GM18499 (cell line): ENCODE results near the gene TOR4A.
"Not testable (repeated sequence)": the region's sequence is repeated elsewhere in the genome, so short reads cannot be mapped to it uniquely, and the experiment has no call there.

Experiments
- ATAC-seq: cut with Tn5 transposase; IDR thresholded peaks from one replicate; pipeline ENCODE4 v1.9.1; 2021; ENCODE audit warnings: moderate number of reproducible peaks; ENCODE audit not compliant: insufficient read depth, unreplicated experiment

Gene TOR4A

GRCh38 chr9:137315581-137316011 lies 38.1 kb downstream of the TOR4A start:
- no peak for ATAC-seq

- ATAC-seq = no peak
Measured at GRCh38 chr9:137316012-137316981, 38.8 kb downstream of the TOR4A start.

DNA sequence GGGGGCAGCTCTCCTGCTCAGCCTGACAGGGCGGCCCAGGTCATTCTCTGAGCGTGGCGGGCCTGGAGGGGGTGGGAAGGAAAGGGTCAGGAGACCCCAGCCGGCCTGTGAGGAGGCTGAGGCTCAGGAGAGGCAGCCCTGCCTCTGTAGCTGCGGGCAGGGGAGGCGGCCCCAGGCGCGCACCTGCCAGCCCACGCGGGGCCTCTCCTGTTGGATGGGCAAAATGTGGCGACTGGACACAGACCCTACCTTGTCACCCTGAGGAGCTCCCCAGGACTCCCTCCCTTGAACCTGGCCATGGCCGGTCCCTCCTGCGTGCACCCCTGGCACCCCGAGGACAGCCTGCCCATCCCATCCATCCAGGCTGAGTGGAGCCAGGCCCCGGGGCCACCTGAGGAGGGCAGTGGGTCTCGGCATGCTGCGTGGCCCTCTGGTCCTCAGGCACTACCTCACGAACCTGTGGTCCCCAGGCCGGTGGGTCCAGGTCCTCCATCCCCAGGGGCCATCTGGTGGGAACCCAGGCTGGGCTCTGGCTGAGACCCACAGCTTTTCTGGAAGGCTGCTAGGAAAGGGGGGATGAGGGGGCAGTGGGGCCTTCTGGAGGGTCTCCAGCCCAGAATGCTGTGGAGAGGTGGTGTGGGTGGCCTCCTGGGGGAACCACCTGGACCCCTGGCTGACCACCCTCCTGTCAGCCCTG lies 39.6 kb downstream of the TOR4A start:
- ATAC-seq = no peak

- no peak for ATAC-seq
Measured at GRCh38 chr9:137317718-137318511, 40.4 kb downstream of the TOR4A start.

DNA sequence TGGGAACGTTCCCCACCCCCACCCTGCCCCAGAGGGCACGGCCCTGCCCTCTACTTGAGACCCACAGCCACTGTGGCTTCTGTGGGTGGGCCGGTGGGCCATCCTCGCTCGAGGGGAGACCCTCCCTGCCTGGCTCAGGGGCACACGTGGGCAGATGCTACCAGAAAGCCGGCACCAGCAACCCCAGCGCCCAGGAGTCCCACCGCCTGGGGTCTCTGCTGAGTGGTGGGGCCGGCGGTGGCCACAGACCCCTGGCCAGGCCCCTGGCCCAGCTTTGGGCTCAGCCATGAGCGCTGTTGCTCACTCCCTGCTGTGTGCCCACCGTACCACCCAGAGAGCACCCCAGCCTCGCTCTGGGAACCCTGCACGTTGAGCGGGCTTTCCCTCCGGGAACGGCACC lies 41.1 kb downstream of the TOR4A start:
- no peak for ATAC-seq

GRCh38 chr9:137319011-137319738 lies 41.6 kb downstream of the TOR4A start:
- no peak for ATAC-seq

DNA sequence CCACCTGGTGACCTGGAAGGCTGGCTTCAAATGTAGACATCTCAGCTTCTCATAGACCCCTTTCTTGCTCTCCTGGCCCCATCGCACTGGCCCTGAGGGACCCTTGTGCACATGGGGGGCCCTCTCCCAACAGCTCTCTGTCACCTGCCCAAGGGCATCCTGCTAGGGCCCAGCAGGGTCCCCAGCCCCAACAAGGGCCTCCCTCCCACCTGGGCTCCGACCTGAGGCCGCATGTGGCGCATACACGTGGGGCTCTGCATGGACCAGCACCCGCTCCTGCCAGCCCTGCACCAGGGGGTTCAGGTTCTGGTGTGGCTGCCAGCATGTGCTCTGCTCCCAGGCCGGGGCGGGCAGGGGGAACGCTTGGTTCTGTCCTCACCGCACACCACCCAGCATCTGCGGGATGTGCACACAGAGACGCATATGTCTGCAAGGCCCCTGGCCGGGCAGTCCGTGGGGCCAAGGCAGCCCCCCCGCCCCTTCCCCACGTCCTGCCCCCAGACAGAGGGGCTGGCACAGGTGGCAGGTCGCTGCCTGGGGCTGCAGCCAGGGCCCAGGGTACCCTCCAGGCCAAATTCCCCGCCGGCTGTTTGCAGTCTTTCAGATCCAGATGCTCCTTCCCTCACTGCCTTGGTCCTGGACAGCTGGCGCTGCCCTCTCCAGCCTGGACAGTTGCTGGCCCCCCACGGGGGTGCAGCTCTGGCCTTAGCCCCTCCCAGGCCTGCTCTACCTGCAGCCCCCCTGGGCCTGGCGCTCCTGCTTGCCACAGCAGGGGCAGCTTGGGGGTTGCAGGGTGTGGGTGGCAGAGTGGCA lies 42.4 kb downstream of the TOR4A start:
- no peak for ATAC-seq

DNA sequence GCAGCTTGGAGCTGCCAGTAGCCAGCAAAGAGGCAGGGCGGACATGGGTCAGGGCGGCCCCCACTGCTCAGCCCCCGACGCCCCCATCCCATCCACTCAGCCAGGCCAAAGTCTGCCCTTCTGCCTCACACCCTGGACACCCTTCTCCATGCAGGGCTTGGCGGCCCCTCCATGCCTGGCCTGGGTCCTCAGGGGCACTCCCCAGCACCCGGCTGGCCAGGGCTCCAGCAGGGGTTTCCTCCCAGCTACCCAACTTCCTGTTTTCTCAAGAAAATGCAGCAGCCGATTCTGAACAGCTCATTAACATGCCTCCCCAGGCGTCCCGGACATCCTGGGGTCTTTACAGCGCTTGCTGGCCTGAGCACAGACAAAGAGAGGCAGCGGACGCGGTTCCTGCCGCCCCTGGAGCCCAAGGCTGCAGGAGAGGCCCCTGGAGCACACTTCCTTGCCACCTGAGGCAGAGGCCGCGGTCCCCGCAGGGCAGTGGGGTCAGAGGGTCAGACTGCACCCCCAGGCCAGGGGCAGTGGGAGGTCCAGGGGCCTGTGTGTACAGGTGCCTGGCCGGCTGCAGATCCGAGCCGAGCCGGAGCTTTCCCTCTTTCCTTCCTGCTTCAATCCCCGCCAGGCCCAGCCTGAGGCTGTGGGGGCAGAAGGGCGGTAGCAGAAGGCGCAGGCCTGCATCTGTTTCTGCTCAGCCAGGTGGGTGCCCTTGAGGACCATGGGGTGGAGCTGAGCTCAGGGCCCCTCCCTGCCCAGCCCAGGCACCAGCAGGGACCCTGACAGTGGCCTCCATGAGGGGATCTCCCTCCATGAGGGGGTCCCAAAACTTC lies 43.2 kb downstream of the TOR4A start:
- no peak for ATAC-seq

DNA sequence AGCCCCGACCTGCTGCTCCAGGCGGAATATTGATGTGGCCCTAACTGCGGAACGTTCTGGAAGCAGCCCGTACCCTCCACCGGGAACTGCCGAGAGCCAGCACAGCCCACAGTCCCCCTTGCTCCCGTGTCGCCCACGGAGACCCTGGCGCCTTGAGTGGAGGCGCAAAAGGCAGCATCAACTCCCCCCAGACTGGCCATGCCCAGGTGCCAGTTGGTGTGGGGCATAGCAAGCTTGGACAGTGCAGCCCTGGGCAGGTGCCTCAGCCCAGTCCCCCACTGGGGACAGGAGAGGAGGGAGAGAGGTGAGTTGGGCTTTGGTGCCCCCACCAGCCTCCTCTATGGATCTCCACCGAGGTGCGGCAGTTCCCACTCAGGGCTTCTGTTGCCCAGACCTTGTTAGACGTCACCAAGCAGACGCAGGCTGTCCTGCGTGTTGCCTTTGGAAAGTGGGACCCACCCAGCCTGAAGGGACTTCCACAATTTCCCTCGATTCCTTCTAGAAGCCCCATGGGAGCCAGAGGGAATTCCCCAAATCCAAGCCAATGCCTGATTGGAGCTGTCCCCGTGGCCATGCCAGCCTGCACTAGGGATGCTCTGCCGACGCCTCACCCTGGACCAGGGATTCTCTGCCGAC lies 44.3 kb downstream of the TOR4A start:
- no peak for ATAC-seq

DNA sequence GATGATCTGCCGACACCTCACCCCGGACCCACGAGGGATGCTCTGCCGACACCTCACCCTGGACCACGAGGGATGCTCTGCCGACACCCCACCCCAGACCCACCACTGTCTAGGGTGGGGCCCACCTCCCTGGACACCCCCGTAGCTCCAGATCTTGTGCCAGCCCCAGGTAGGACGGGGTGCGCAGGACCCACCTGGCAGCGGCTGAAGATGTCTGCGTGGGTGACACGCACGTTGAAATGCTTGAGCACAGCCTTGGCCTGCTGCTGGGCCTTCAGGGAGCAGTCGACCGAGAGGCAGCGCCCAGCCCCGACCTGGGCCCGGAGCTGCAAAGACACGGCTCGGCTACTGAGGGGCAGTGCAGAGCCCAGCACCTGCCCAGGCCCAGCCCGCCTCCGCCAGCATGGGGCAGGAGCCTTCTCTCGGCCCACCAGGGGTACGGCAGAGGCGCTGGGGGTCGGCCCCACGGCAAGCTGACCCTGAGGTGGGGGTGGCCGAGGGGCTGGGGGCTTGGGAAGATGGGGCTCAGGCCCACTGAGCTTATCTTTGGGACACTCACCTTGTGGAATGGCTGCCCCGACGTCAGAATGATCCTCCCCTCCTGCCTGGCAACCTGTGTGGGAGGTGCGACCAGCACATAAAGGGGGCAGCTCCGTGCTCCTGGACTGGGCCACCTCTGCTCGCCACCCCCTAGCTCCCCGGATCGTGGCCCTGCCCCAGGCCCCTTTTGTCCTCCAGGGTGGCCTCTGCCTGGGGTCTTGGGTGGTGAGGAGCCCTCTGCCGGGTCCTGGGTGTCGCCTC lies 46.2 kb downstream of the TOR4A start:
- no peak for ATAC-seq

GRCh38 chr9:137325124-137325523 lies 47.6 kb downstream of the TOR4A start:
- no peak for ATAC-seq

- ATAC-seq = no peak
Measured at GRCh38 chr9:137325799-137326198, 48.3 kb downstream of the TOR4A start.

- ATAC-seq = no peak
Measured at GRCh38 chr9:137326445-137327065, 49.0 kb downstream of the TOR4A start.

- ATAC-seq = not testable (repeated sequence)
Measured at GRCh38 chr9:137327641-137328550, 50.4 kb downstream of the TOR4A start.

DNA sequence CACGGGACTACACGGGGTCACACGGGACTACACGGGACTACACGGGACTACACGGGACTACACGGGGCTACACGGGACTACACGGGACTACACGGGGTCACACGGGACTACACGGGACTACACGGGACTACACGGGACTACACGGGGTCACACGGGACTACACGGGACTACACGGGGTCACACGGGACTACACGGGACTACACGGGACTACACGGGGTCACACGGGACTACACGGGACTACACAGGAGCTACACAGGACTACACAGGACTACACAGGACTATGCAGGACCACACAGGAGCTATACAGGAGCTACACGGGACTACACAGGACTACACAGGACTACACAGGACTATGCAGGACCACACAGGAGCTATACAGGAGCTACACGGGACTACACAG lies 52.1 kb downstream of the TOR4A start:
- not testable (repeated sequence) for ATAC-seq

DNA sequence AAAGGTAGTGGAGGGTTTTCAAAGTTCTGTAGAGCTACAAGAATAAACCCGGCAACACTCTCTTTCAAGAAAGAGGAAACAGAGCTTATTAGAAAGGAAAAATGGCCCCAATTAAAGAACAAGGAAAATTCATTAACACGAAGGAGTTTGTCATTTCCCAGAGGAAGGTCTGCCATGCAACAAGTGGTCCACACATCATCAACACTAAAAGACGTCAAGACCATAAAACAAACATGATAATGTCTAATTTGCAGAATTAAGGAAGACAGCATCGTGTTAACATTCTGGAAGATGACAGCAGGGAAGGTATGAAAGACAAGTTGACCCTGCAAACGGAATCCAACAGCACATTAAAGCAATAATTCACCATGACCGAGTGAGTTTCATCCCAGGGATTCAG lies 53.2 kb downstream of the TOR4A start:
- no peak for ATAC-seq
